ENCODE data around the gene ARPC4.

Gene ARPC4

DNA sequence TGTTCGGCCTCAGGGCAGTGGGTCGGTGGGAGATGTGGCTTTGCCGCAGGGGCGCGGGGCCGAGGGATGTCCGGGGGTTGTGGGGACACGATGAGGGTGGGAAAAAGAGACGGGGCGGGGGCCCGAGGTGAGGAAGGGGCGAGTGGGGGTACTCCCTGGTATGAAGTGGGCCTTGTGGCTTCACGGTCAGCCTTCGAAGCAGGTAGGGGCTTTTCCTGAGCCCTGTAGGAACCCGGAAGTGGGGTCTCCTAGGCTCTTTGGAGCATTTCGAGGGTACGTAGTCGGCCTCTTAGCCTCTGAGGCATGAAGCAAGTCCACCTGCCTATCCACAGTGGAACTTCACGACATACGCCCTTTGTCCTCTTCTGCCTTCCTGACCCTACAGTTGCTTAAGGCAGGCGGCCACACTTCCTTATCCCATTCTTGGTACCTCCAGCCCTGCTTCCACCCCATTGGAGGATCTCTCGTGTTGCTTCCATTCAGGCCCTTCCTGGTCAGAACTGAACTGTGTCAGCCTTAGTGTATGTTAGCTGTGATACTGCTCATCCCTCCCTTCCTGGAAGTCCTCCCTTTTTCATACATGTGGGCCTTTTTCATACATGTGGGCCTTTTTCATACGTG, 389 bp downstream of the ARPC4 start:
- DNase-seq (ENCODE audit: low read depth in 2 of 2) = no peak

DNA sequence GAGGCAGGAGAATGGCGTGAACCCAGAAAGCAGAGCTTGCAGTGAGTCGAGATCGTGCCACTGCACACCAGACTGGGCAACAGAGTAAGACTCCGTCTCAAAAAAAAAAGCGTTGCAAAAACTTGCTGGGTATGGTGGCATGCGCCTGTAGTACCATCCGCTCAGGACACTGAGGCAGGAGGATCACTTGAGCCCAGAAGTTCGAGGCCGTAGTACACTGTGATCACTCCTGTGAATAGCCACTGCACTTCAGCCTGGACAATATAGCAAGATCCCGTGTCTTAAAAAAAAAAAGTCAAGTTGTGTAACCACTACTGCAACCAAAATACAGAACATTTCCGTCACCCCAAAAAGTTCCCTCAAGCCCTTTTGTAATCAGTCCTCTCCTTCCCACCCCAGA, 1.5 kb downstream of the ARPC4 start:
- no peak for DNase-seq (ENCODE audit: low read depth in 2 of 2)

DNA sequence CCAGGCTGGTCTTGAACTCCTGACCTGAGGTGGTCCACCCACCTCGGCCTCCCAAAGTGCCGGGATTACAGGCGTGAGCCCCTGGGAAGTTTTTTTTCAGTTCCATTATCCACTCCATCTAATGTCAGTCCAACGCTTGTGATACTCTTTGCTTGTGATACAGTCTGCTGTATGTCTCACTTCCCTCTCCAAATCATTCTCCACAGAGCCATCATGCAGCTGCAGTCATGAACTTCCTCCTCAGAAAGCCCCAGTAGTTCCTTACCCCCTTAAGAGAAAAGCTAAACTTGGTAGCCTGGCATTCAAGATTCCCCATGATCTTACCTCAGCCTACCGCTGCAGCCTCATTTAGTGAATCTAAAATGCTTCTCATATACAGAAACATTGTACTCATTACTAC, 2.3 kb downstream of the ARPC4 start:
- no peak for DNase-seq (ENCODE audit: low read depth in 2 of 2)

DNA sequence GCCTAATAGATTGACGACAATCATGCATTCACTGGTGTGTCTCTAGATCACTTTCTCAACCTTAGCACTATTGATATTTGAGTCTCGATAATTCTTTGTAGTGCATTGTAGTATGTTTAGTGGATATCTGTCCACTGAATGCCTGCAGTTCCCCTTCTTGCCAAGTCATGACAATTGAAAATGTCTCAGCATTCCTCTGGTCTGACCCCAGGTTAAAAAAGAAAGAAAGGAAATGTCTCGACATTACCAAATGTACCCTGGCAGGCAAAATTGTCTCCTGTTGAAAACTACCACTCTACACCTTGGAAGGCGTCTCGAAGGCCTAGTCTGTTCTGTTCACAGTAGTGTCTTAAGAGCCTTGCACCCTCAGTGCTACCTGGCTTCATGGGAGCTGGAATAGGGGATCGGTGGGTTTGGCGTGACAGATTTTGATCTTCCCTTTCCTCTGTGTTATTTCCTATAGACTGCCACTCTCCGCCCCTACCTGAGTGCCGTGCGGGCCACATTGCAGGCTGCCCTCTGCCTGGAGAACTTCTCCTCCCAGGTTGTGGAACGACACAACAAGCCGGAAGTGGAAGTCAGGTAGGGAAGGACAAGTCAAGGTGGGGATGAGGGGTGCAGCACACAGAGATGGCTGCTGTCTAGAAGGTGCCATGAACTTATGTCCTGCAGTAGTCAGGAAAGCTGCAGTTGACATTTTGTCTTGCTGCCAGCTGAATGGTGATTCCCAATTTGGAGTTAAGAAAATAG, 4.5 kb downstream of the ARPC4 start:
- no peak for DNase-seq (ENCODE audit: low read depth in 2 of 2)

DNA sequence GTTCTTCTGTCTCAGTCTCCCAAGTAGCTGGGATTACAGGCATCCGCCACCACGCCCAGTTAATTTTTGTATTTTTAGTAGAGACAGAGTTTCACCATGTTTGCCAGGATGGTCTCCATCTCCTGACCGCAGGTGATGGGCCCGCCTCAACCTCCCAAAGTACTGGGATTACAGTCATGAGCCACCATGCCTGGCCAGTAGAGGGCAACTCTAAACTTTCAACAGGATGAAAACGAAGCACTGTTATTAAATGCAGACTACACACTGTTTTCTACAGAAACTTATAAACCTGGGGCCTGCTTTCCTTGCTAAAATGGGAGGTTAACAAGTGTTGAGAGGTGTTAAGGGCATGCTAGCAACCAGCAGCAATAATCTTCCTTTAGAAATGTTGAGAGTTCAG, 7.6 kb downstream of the ARPC4 start:
- DNase-seq (ENCODE audit: low read depth in 2 of 2) = no peak

DNA sequence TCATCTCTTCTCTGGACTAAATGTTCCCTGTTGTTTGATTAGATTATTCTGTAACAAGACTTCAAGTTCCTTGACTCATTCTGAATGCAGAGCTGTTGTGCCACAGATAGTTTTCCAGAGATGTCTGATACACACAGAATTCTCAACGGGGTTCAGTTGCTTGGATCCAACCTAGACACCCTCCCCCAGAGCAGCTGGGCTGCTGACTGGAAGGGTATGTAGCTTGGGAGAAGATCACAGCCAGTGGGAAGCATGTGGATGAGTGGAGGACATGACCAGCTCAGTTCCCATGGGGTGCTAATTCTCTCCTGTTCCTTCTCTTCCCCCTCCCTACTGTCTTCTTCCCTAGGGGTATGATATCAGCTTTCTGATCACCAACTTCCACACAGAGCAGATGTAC, 10.6 kb downstream of the ARPC4 start:
- no peak for DNase-seq (ENCODE audit: low read depth in 2 of 2)

DNA sequence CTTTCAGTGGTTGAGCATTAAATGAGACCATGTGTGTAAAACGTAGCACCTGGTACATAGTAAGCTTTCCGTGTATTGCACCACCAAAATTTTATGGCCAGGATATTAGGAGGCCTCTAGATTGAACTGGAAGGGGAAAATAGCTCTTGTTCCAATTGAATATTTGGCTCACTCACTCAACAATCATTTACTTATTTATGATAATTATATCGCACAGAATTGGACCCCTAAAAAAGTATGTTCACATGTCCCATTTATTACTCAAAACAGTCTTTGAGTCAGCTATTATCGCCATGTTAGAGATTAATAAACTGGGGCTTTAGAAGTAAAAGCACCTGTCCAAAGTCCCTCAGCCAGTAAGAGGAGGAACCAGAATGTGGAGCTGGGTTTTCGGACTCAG, 12.1 kb downstream of the ARPC4 start:
- no peak for DNase-seq (ENCODE audit: low read depth in 2 of 2)

DNA sequence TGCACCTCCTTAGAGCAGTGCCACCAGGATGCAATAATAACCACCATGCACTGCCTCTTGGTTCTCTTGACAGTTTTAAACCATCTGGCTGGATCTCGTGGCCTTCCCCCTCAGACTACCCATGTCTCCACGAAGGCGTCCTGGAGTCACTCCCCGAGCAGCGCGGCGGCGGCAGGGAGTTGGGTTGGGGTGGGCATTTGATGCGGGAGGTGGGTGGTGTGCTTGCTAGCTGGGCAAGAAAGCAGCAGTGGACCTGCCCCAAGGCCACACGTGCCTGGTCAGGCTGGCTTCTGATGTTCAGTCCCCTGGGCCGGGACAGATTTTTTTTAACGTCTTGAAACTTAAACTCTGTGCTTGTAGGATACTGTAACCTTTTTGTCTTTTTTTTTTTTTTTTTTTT, 13.3 kb downstream of the ARPC4 start:
- no peak for DNase-seq (ENCODE audit: low read depth in 2 of 2)

DNA sequence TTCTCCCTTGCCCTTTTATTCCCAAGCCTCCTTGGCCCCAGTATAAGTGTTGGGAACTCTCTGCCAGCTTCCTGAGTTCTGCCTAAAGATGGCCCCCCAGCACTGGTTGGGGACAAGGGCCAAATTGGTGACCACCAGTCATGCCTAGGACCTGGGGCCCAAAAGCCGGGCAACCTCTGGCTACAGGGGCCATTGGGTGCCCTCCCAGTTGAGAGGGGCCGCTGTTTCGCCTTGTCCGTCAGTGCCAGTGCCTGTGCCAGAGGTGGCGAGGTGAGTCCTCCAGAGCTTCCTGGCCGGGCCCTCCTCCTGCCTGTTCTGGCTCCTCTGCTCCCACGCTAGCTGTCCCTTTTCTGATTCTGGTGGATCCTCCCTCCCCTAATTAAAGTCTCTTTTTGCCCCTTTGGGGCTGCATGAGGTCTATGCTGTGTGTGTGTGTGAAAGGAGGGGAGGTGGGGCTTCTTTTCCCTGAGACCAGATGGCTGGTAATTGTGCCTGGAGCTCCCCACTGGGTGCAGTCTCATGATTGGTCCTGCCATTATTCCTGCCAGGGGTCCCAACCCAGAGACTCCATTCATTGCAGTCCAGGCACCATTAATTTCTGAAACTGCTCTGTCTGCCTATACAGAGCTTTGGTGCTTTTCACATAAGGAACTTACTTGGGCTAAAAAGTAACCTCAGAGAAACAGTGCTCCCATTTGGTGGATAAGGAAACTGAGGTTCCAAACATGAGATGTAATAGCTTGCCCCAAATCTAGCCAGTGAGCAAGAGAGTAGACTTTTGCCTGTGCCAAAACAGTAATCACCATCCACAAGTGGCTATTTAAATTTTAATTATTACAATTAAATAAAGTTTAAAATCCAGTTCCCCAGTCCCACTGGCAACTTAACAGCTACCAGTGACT, 14.1 kb downstream of the ARPC4 start:
- no peak for DNase-seq (ENCODE audit: low read depth in 2 of 2)

DNA sequence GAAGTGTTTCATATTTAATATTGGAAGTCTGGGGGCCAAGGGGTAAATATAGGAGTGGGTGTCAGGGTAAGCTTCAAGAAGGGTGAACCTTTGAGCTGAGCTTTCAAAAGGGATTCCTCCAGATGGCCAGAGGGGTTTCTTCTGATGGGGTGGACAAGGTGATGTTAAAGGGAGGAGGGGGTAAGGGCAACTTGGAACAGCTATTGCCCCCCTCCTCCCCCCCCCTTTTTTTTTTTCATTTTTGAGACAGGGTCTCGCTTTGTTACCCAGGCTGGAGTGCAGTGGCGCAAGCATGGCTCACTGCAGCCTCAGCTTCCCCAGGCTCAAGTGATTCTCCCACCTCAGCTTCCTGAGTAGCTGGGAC, 15.1 kb downstream of the ARPC4 start:
- DNase-seq (ENCODE audit: low read depth in 2 of 2) = no peak

DNA sequence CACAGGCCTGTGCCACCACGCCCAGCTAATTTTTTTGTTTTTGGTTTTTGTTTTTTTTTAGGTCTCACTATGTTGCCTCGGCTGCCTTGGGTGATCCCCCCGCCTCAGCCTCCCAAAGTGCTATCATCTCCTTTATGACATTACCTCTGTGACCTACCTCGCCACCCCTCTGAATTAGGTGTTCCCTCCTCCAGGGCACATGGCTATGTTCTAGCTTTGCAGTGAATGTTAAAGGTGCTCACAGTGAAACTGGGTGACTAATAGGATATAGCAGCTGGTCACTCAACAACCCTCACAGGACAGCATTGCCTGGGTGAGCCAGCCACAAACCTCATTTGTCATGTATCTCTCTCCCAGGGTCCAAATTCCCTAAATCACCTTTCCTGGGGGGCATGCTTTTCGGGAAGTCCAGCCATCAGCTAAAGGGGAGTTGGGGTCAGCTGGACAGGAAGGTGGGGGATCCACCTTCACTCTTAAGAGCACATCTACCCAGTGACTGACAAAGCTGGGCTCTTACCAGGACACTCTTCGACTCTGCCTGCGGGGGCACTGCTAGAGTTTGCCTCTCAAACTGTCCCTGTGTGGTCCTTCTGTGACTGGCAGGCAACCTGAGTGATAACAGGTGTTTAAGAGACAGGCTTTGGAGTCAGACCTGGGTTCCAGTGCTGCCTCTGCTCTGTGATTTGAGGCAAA, 15.6 kb downstream of the ARPC4 start:
- DNase-seq (ENCODE audit: low read depth in 2 of 2) = peak; percentile 23 to 27

DNA sequence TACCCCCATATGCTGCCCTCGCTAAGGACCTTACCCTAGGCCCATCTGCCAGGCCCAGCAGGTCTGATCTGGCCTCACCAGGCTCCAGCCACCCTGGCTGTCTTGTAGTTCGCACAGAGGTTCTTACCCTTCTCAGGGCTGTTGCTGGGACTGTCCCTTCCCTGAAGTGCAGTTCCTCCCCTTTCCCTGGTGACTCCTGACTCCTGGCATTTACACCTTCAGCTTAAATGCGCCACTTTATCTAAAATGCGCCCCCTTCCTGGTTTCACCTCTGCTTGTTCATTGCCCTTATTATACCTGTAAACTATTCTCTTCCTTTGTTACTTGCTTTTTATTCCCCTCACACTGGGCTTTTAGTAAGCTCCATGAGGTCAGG, 16.3 kb downstream of the ARPC4 start:
- DNase-seq (ENCODE audit: low read depth in 2 of 2) = no peak

DNA sequence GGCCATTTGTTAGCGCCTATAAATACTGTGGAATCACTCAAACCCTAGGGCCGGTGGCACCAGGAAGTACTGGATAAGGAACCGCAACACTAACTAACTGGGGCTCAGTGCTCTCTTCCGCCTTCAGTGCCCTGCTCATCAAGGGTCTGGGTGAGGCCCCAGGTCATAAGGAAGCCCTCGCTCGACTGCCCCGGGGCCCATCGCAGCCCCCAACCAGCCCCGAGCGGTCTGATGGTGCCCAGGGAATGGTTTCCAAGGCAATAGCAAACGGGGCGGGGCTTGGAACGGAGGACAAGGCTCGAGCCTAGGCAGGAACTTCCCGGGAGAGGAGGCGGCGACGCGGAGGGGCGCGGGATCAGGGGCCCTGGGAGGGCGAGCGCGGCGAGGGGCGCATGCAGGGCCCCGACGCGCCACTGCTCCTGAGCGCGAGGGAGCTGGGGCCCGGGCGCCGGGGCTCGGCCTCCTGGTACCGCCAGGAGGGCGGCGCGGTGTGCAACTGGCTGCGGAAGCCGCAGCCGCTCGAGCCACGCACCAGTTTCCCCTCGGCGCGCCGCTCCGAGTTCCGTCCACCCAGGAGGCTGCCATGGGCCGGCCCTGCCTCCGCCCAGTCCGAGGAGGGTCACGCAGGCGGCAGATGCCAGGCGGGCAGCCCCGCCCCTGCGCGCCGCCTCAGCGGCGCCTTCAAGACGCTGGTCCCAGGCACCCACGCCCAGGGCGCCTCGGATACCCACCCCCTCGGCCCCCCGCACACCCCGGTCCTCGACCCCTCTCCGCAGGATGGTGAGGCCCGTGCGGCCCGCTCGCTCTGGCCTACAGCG, 16.9 kb downstream of the ARPC4 start, which contains the start of gene TTLL3:
TSS of gene TTLL3 (plus strand) at position 648 of the 818 bp plus-strand sequence. CDS start 400 bp downstream, outside the sequence.
- DNase-seq (ENCODE audit: low read depth in 2 of 2) = peak in 1 of 2 donors; percentile 39

DNA sequence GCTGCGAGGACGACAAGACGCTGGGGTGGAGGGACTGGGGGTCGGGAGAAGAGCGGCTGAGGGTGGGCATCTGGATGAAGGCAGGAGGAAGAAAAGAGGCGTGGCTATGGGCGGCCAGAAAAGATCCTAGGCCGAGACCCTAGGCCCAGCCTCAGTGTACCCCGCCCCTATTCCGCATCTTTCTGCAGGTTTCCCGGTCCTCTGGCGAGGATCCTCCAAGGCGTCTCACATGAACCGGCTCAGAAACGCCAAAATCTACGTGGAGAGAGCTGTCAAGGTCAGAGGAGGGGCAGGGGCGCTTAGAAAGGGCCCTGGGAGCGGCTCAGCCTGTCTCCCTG, 17.5 kb downstream of the ARPC4 start:
- DNase-seq (ENCODE audit: low read depth in 2 of 2) = no peak

DNA sequence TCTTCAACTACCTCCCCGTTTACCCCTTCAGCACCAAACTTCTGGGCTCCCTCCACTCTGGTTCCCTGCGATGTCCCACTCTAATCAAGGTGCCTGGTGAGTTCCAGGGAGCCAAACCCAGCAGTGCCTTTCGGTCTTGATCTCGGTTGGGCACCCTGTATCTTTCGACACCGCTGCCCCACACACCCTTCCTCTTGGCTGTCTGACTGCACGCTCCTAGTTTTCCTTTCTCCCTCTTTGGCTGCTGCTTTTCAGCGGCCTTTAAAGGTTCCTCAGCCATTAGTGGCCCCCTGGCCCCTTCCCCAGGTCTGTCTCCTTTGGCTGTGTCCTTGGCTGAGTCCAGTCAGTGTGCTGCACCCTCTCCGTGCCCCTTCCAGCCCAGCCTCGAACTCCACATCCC, 18.0 kb downstream of the ARPC4 start:
- DNase-seq (ENCODE audit: low read depth in 2 of 2) = no peak

DNA sequence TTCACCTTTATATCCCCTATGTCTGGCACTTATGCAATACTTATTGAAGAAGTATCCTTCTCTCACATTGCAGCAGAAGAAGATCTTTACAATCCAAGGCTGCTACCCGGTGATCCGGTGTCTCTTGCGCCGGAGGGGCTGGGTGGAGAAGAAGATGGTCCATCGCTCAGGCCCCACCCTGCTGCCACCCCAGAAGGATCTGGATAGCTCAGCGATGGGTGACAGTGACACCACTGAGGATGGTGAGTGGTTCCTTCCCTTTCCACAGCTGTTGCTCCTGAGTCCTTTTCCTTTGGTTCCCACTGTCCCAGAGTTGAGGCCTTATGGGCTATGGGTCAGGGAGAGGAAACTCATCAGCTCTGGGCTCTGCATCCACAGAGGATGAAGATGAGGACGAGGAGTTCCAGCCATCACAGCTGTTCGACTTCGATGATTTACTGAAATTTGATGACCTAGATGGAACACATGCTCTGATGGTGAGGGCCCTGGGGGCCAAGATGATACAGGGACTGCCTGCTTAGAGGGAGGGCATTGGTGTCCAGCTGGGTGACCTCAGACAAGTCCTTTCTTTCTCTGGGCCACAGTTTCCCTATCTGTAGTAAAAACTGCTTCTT, 20.1 kb downstream of the ARPC4 start:
- DNase-seq (ENCODE audit: low read depth in 2 of 2) = no peak

DNA sequence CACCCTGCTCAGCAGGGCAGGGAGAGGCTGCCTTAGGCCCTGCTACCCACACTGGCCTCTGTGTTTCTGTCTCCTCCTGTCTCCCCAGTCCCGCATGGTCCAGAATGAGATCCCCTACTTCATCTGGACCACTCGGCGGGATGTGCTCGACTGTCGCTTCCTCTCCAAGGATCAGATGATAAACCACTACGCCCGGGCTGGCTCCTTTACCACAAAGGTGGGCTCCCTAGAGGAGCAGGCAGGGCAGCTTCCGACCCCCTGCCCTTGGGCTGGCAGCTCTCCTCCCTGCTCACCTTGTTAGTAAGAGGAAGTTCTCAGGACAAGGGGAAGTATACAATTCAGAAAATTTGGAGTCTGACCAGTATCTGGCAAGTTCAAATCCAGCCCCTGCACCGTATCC, 23.1 kb downstream of the ARPC4 start:
- no peak for DNase-seq (ENCODE audit: low read depth in 2 of 2)

DNA sequence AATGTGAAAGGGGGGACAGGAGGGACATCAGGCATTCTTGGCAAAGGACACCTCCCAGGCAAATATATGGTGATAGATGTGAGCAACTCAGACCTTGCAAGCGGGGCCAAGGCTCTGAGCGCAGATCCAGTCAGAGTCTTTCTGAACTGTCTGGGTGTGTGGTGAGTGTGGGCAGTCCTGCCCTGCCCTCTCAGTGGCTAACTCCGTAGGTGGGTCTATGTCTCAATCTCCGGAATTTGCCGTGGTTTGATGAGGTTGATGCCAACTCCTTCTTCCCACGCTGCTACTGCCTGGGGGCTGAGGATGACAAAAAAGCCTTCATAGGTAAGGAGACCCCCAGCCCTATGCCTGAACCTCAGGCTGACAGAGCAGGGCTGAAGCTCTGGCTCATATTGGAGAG, 24.6 kb downstream of the ARPC4 start:
- no peak for DNase-seq (ENCODE audit: low read depth in 2 of 2)

DNA sequence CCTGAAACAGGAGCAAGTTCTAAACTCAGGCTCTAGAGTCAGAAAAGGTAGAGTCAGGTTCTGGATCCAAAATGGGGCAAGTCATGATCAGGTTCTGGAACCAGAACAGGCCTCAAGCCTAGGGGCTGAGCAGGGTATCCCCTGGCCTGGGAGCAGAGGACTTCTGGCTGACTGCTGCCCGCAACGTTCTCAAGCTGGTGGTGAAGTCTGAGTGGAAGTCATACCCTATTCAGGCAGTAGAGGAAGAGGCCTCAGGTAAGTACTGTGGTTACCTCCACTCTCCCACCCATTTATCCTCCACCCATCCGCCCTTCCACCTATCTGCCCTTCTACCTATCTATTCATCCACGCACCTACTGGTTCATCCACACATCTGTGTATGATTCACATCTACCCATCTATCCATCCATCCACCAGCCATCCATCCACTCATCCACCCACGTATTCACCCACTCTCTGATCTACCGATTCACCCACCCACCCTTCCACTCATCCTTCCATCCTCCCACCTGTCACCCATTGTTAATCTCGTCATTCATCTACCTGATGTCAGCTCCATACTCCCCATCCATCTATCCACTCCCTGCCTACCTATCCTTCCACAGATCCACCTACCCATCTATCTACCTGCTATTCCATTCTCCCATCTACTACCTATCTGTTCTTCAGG, 25.9 kb downstream of the ARPC4 start:
- DNase-seq (ENCODE audit: low read depth in 2 of 2) = no peak

DNA sequence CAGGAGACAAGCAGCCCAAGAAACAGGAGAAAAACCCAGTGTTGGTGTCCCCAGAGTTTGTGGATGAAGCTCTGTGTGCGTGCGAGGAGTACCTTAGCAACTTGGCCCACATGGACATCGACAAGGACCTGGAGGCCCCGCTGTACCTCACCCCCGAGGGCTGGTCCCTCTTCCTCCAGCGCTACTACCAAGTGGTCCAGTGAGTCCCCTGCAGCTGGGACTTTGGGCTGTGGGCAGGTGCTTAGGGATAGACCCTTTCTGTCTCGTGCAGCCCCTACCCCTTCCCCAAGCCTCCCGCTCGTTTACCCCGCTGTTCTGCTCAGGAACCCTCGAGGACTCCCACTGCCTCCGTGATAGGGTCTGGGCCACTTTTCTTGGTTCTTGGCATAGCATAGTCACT, 27.7 kb downstream of the ARPC4 start:
- DNase-seq (ENCODE audit: low read depth in 2 of 2) = no peak
